ENCODE measurements around the gene TAS2R46. TPM values are rescaled to one million over a fixed set of nuclear protein-coding genes. Genes with fewer than 3 reads are reported as not detected.

The TAS2R46 gene
- total and polyA plus RNA-seq, 2 of the 4 experiments (the other 2 are of a cell fraction): 0.09 to 4.7 TPM

DNA sequence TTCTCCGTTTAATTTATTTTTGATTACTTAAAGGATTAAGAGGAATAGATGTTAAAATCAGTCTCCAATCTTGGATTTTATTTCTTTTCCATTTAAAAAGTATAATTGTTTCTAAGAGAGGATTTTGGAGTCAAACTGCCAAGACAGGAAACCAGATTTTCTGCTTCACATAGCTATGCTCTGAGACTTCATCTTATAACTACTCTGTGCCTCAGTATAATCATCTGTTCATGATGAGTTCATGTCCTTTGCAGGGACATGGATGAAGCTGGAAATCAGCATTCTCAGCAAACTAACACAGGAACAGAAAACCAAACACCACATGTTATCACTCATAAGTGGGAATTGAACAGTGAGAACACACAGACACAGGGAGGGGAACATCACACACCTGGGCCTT, 21.9 kb downstream of the TAS2R46 start:
- Histone ChIP-seq H3K79me1 (ENCODE audit: low read depth in 1 of 2, low read length in 2 of 2) (peaks cover 0 to 6% of the 10 kb centered on the region in 2 experiments), H3K27ac (ENCODE audit: insufficient read depth, low read length) (no peak overlapping the region), H3K9me1 (ENCODE audit: insufficient read depth, low read length) (no peaks in the 10 kb centered on the region), H3K56ac (ENCODE audit: extremely low read depth, insufficient read depth, low read length) (no peak overlapping the region), H3K18ac (ENCODE audit: low read depth, low read length) (no peak overlapping the region), H3K23ac (ENCODE audit: low read depth, low read length) (no peak overlapping the region), H3K4me2 (ENCODE audit: low read depth, low read length) (peak overlapping the region; percentile 34; the same call in 1 of the 2 replicates), H2BK15ac (ENCODE audit: low read depth, low read length) (no peak overlapping the region), H3K4me1 (ENCODE audit: control insufficient read depth, insufficient read depth, low read length) (0 out of 2 replicates have a peak, but pooled peaks cover 2% of the 10 kb centered on the region), H3K9ac (ENCODE audit: low read depth, low read length) (no peak overlapping the region), H2BK5ac (ENCODE audit: low read depth, low read length, poor library complexity, severe bottlenecking) (no peak overlapping the region), H2AK9ac (replicated peaks; ENCODE audit: low read depth, low read length, poor library complexity) (no peak overlapping the region), H4K20me1 (ENCODE audit: insufficient read depth, low read length) (no peaks in the 10 kb centered on the region), H4K5ac (ENCODE audit: low read depth, low read length) (no peak overlapping the region), H3K36me3 (ENCODE audit: control insufficient read depth, insufficient read depth, low read length) (no peaks in the 10 kb centered on the region), H2AFZ (replicated peaks; ENCODE audit: low read length, poor library complexity) (no peak overlapping the region), H4K91ac (ENCODE audit: insufficient read depth, low read depth, low read length) (no peak overlapping the region), H2BK20ac (ENCODE audit: low read depth, low read length) (no peak overlapping the region), H3K4me3 (ENCODE audit: insufficient read depth, low read depth, low read length) (no peak overlapping the region), H2AK5ac (ENCODE audit: low read depth, low read length) (no peak overlapping the region), H4K8ac (ENCODE audit: low read depth in 2 of 2, low read length in 2 of 2) (no peak overlapping the region), H3K9me3 (ENCODE audit: control insufficient read depth, insufficient read depth, low read length) (no peaks in the 10 kb centered on the region), H3K27me3 (ENCODE audit: control insufficient read depth, insufficient read depth, low read length) (no peaks in the 10 kb centered on the region), H2BK120ac (ENCODE audit: low read depth, low read length) (no peak overlapping the region), H3K14ac (replicated peaks; ENCODE audit: low read depth, low read length) (no peak overlapping the region), H3K4ac (ENCODE audit: low read depth, low read length) (no peak overlapping the region)
- DNase-seq (peak; percentile 29), ATAC-seq (ENCODE audit: low read depth) (peak; percentile 56; the same call in 1 of the 2 replicates)
- WGBS, 2 experiments (ENCODE audit: extremely low coverage in 2 of 2, insufficient read length in 1 of 2): no CpG with 5 or more reads among the region's 1 CpG
- ChIA-PET POLR2A (ENCODE audit: unreplicated experiment) (no interaction called here), CTCF (interaction anchor here (1.1 kb wide), 1 partner anchor 160 kb away, joined by 3 read pairs; no protein-coding TSS in a partner anchor)
- in situ Hi-C loops (cut with MboI; ENCODE audit: low sequenced_read_pairs): no loop called here
- TF ChIP-seq CHD1 (IDR thresholded peaks at IDR 0.05; ENCODE audit: low read depth, low read length): no peak
- no peak for TF ChIP-seq RAD21 (IDR thresholded peaks at IDR 0.05; ENCODE audit: low read length)
- TF ChIP-seq SMC3 (IDR thresholded peaks at IDR 0.05; ENCODE audit: low read depth, low read length): no peak
- TF ChIP-seq RCOR1 (IDR thresholded peaks at IDR 0.05; ENCODE audit: insufficient replicate concordance, low read length): no peak
- TF ChIP-seq POLR2A (IDR thresholded peaks at IDR 0.05; ENCODE audit: low read depth, low read length): no peak
- TF ChIP-seq ELK1 (IDR thresholded peaks at IDR 0.05; ENCODE audit: borderline replicate concordance, low read depth, low read length): no peak
- dilution Hi-C loops (cut with HindIII; ENCODE audit: low sequenced_read_pairs, unreplicated experiment): no loop called here
- BruUV-seq (replicated peaks): no TSS peak
- intact Hi-C loops (cut with micrococcal nuclease): no loop called here

Data from IMR-90 (cell line).